ENCODE measurements around the gene HIRA.
"Not testable (repeated sequence)": the region's sequence is repeated elsewhere in the genome, so short reads cannot be mapped to it uniquely, and the experiment has no call there.

Gene HIRA

GRCh38 chr22:19463008-19463407 is 31.5 kb upstream of the HIRA start:
- DNase-seq (ENCODE audit: low spot score), result no peak

GRCh38 chr22:19461506-19461905 is 30.0 kb upstream of the HIRA start:
- DNase-seq (ENCODE audit: low spot score), result no peak

- DNase-seq (ENCODE audit: low spot score), result no peak
Measured at GRCh38 chr22:19460036-19460435, 28.5 kb upstream of the HIRA start.

GRCh38 chr22:19457828-19458428 is 26.4 kb upstream of the HIRA start:
- DNase-seq (ENCODE audit: low spot score), result no peak

GRCh38 chr22:19456541-19456940 is 25.0 kb upstream of the HIRA start:
- DNase-seq (ENCODE audit: low spot score), result no peak

GRCh38 chr22:19455585-19456370 is 24.2 kb upstream of the HIRA start:
- no peak for DNase-seq (ENCODE audit: low spot score)

- no peak for DNase-seq (ENCODE audit: low spot score)
Measured at GRCh38 chr22:19455033-19455432, 23.5 kb upstream of the HIRA start.

- no peak for DNase-seq (ENCODE audit: low spot score)
Measured at GRCh38 chr22:19454156-19454555, 22.6 kb upstream of the HIRA start.

- DNase-seq (ENCODE audit: low spot score), result no peak
Measured at GRCh38 chr22:19453718-19454117, 22.2 kb upstream of the HIRA start.

- no peak for DNase-seq (ENCODE audit: low spot score)
Measured at GRCh38 chr22:19451570-19451969, 20.0 kb upstream of the HIRA start.

GRCh38 chr22:19450363-19451175 is 19.0 kb upstream of the HIRA start:
- no peak for DNase-seq (ENCODE audit: low spot score)

- no peak for DNase-seq (ENCODE audit: low spot score)
Measured at GRCh38 chr22:19449422-19449767, 17.9 kb upstream of the HIRA start.

GRCh38 chr22:19448739-19449421 is 17.3 kb upstream of the HIRA start:
- DNase-seq (ENCODE audit: low spot score), result no peak

GRCh38 chr22:19448076-19448607 is 16.6 kb upstream of the HIRA start:
- DNase-seq (ENCODE audit: low spot score), result no peak

GRCh38 chr22:19447330-19448075 is 16.0 kb upstream of the HIRA start, which contains the start of gene C22orf39:
Gene C22orf39, minus strand, starts transcription at chr22:19447711. Its CDS starts 23 bp downstream, at chr22:19447688.
- peak; percentile 95 for DNase-seq (ENCODE audit: low spot score)

- DNase-seq (ENCODE audit: low spot score), result no peak
Measured at GRCh38 chr22:19446603-19447329, 15.2 kb upstream of the HIRA start.

- DNase-seq (ENCODE audit: low spot score), result not testable (repeated sequence)
Measured at GRCh38 chr22:19445279-19445982, 13.9 kb upstream of the HIRA start.

GRCh38 chr22:19443544-19444211 is 12.1 kb upstream of the HIRA start:
- no peak for DNase-seq (ENCODE audit: low spot score)

- no peak for DNase-seq (ENCODE audit: low spot score)
Measured at GRCh38 chr22:19442166-19442565, 10.6 kb upstream of the HIRA start.

Data from CD4-positive, alpha-beta T cell treated with Interleukin-2 at 100 ng/mL for 4 hours (primary cell).